Parathyroid adenoma (tissue), 2 donors: ENCODE measurements around the gene SPACA4.

Experiments
- H2AFZ ChIP-seq: fragments of 300-600 bp; sonication (generic); one replicate; pipeline ENCODE4 v1.7.0; 2017; ENCODE audit warnings: antibody characterized with exemption, mild to moderate bottlenecking
- H3K27ac ChIP-seq: fragments of 300-600 bp; sonication (generic); one replicate; pipeline ENCODE4 v1.7.0; 2017
- H3K27me3 ChIP-seq: fragments of 300-600 bp; sonication (generic); one replicate; pipeline ENCODE4 v1.7.0; 2017; ENCODE audit warnings: low read length; ENCODE audit not compliant: control insufficient read depth, insufficient read depth
- H3K36me3 ChIP-seq: fragments of 300-600 bp; sonication (generic); one replicate; pipeline ENCODE4 v1.7.0; 2017; ENCODE audit warnings: low read length; ENCODE audit not compliant: control insufficient read depth, insufficient read depth
- H3K4me1 ChIP-seq: fragments of 300-600 bp; sonication (generic); one replicate; pipeline ENCODE4 v1.7.0; 2017; ENCODE audit warnings: control low read depth
- H3K4me2 ChIP-seq: fragments of 300-600 bp; sonication (generic); one replicate; pipeline ENCODE4 v1.7.0; 2017; ENCODE audit warnings: low read length
- H3K4me3 ChIP-seq: fragments of 300-600 bp; sonication (generic); one replicate; pipeline ENCODE4 v1.7.0; 2017; ENCODE audit warnings: low read depth, low read length
- H3K79me2 ChIP-seq: fragments of 300-600 bp; sonication (generic); one replicate; pipeline ENCODE4 v1.7.0; 2017; ENCODE audit warnings: control low read depth
- H3K9ac ChIP-seq: fragments of 300-600 bp; sonication (generic); one replicate; pipeline ENCODE4 v1.7.0; 2017; ENCODE audit warnings: mild to moderate bottlenecking
- H3K9me3 ChIP-seq: fragments of 300-600 bp; sonication (generic); one replicate; pipeline ENCODE4 v1.7.0; 2017; ENCODE audit warnings: low read length; ENCODE audit not compliant: control insufficient read depth
- TF ChIP-seq, protein P1 (sequence below): fragments of 300-600 bp; sonication (generic); IDR thresholded peaks from one replicate; pipeline ENCODE4 v1.7.0; 2017; ENCODE audit warnings: antibody characterized with exemption, mild to moderate bottlenecking
- donor health status: primary hyperparathyroidism.

Gene SPACA4

DNA sequence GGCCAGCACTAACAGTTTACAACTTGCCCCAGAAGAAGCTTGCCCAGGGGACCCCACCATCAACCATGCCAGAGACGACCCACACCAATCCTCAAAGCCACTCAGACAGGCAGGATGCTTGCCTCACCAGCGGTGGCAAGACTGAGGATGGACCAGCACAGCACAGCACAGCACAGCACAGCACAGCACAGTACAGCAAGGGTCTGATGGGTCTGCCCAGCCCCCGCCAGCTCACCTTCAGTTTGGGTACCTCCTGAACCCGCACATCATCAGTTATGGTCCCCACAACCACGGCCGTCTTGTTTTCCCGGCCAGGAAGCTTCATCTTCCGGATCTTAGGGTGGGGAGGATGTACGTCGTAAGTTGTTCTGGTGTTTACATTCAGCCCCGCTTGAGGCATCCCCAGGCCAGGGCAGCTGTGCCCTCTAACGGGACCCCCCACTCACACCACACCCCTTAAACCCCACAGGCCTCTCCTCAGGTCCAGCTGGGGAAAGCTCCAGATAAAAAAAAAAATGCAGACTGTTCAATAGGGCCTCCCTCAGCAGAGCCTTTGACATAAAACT is 10.0 kb downstream of the SPACA4 start:
- Histone ChIP-seq H3K4me3 (no peak overlapping the region), H3K36me3 (no peaks in the 10 kb centered on the region), H3K27ac (peak overlapping the region; percentile 22), H3K9me3 (no peaks in the 10 kb centered on the region), H2AFZ (no peak overlapping the region), H3K9ac (no peak overlapping the region), H3K4me2 (no peak overlapping the region), H3K4me1 (peaks cover 16% of the 10 kb centered on the region), H3K79me2 (peaks cover 4% of the 10 kb centered on the region), H3K27me3 (no peaks in the 10 kb centered on the region)
- TF ChIP-seq, protein P1, sequence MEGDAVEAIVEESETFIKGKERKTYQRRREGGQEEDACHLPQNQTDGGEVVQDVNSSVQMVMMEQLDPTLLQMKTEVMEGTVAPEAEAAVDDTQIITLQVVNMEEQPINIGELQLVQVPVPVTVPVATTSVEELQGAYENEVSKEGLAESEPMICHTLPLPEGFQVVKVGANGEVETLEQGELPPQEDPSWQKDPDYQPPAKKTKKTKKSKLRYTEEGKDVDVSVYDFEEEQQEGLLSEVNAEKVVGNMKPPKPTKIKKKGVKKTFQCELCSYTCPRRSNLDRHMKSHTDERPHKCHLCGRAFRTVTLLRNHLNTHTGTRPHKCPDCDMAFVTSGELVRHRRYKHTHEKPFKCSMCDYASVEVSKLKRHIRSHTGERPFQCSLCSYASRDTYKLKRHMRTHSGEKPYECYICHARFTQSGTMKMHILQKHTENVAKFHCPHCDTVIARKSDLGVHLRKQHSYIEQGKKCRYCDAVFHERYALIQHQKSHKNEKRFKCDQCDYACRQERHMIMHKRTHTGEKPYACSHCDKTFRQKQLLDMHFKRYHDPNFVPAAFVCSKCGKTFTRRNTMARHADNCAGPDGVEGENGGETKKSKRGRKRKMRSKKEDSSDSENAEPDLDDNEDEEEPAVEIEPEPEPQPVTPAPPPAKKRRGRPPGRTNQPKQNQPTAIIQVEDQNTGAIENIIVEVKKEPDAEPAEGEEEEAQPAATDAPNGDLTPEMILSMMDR = no peak

DNA sequence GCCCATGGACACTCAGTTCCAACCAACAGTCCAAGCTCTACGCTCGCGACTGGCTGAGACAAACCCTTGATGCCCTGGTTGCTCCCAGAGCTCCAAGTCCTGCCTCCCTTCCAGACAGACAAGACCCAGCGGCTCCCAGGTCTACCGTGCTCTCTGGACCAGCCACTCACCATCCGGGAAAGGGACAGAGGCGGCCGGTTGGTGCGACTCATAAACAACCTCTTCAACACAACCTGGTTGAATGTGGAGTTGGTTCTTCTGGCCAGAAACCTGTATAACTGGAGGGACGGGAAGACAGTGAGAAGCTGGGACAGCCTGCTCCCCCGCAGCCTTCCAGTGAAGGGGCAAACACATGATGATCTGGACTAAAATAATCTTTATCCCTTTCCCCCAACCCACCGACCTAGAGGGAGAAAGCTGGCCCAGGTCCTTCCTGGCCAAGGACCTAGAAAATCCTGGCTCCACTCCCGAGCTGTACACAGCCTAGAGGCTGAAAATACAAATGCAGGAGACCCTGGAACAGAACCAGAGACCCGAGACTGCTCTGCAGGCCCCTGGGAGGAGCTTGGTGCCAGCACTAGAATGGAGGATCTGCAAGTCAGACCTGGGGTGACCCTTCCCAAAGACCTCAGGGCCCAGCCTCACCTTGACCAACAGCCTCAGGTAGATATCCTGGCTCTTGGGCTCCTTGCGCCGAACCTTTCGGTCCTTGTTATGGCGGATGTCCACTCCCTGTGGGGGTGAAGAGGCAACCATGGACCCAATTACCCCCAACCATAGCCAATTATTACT is 10.8 kb downstream of the SPACA4 start:
- Histone ChIP-seq H3K27ac (peak overlapping the region; percentile 22), H2AFZ (no peak overlapping the region), H3K4me2 (peak overlapping the region; percentile 79), H3K79me2 (peaks cover 4% of the 10 kb centered on the region), H3K4me3 (peak overlapping the region; percentile 92), H3K9me3 (no peaks in the 10 kb centered on the region), H3K9ac (no peak overlapping the region), H3K4me1 (peaks cover 16% of the 10 kb centered on the region), H3K36me3 (no peaks in the 10 kb centered on the region), H3K27me3 (no peaks in the 10 kb centered on the region)
- TF ChIP-seq, protein P1 = no peak

DNA sequence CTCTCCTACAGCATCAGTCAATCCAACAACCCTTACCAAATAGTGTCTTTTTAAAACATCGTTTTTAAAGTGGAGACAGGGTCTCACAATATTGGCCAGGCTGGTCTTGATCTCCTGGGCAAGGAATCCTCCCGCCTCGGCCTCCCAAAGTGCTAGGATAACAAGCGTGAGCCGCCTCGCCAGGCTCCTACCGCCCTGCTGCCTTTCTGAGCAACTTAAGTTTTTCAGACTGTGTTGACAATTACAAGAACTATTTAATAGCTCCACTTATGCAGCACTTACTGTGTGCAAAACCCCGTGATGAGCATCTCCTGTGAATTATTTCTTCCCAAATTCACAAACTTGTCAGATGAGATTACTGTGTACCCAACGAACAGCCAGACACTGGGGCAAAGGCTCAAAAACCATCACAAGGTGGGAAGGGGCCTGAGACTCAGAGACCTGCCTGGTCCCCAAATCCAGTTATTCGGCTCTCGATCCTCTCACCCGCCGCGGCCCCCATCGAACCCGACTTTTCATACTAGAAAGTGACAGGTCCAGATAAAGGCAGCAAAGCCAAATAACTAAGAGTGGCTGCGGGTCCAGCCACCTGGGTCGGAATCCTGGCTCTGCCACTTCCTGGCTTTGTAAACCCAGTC is 11.9 kb downstream of the SPACA4 start:
- Histone ChIP-seq H3K79me2 (peaks cover 4% of the 10 kb centered on the region), H3K4me2 (peak overlapping the region; percentile 79), H3K36me3 (no peaks in the 10 kb centered on the region), H3K9ac (peak overlapping the region; percentile 96), H3K4me1 (peaks cover 19% of the 10 kb centered on the region), H3K9me3 (no peaks in the 10 kb centered on the region), H2AFZ (peak overlapping the region; percentile 69), H3K4me3 (peak overlapping the region; percentile 92), H3K27ac (peak overlapping the region; percentile 60), H3K27me3 (no peaks in the 10 kb centered on the region)
- TF ChIP-seq, protein P1 = no peak

DNA sequence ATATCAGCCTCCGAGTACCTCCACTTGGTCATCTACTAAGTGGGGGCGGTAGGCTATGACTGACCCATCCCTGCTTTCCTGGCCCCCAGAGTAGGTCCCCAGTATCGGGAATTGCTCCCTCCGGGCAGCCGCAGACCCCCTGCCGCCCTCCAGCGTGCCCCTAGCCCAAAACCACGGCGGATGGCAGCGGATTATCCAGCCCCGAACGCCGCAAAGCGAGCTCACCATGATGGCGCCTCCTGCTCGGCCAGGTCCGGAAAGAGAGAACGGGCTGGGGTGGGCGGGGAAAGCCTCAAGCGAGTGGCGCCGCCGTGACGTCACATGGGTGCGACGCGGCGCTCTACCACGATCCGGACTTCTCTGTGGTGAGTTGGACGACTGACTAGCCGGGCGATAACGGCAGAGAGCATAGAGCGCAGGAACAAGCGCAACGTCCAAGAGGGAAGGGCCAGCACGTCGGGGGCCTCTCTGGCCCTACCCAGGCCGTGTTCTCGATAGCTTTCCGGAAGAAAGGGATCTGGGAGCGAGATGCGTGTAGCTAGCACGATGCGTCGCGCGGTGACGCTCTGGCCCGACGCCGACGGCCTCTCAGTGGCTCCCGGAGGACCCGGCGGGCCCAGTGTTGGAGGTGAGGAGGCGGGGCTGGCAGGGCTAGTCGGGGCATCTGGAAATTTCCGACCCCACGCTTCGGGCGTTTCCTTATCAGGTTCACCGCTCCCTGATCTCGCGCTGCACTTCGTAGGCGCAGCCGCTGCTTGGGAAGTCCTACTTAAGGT is 12.6 kb downstream of the SPACA4 start, which contains the start of the genes RPL18 and SPHK2:
Gene RPL18, minus strand, starts transcription at position 263 of the 776 bp plus-strand sequence. Its CDS starts 35 bp downstream, at position 228.
Gene SPHK2, plus strand, starts transcription at position 591 of the 776 bp plus-strand sequence. CDS start 1,009 bp downstream, outside the sequence.
- H3K4me1 ChIP-seq = peaks cover 23% of the 10 kb centered on the region

More for the DNA sequence above, 12.6 kb downstream of the SPACA4 start, which contains the start of the genes RPL18 and SPHK2:
- H3K27ac ChIP-seq = peak within 1 kb of the TSS; percentile 94
- peak within 1 kb of the TSS; percentile 96 for H3K9ac ChIP-seq
- H2AFZ ChIP-seq = peak within 1 kb of the TSS; percentile 85
- peak within 1 kb of the TSS; percentile 92 for H3K4me3 ChIP-seq
- TF ChIP-seq, protein P1 = peak; percentile 10
- no peaks in the 10 kb centered on the region for H3K9me3 ChIP-seq
- H3K79me2 ChIP-seq = peaks cover 4% of the 10 kb centered on the region
- no peaks in the 10 kb centered on the region for H3K27me3 ChIP-seq
- H3K36me3 ChIP-seq = no peaks in the 10 kb centered on the region
- peak within 1 kb of the TSS; percentile 97 for H3K4me2 ChIP-seq
